ENCODE results near the gene GLOD5.

GLOD5 gene

DNA sequence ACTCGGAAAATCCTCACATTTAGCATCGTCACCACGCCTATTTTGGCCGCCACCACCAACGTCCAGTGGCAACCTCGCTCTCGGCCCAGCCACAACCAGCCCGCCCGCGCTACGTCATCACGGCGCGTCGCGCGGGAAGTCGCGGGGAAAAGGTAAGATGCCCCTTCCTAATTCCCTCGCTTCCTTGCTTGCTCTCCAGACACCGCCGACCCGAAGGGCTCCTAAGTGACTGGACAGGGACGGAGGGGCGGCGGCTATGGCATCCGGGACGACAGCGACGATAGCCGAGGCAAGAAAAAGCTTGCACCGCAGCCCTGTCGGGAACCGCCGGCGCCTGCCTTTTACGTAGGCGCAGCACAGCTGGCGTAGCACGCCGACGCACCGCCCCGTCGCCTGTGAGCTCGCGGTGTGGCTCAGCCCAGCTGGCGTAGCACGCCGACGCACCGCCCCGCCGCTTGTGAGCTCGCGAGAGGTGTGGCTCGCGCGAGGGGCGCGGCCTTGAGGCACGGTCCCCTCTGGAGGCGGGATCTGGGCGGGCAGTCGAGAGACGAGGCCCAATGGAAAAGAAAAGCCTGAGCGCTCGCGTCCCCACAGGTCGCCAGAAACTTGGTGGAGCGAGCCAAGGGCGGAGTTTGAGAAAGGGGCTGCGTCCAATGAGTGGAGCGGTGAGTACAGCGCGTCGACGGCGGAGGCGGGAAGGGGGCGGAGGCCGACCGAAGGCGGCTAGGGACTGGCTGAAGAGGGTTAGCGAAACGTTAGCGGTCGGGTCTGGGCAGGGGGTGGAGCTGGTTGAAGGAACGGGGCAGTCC lies 39.9 kb downstream of the GLOD5 start, which contains the start of gene HDAC6:
Gene HDAC6 (plus strand): TSS at position 788 of the 809 bp plus-strand sequence. CDS start 626 bp downstream, outside the sequence.
- H3K4me3 ChIP-seq (ENCODE audit: low read length), result peak within 1 kb of the TSS; percentile 74
- DNase-seq (ENCODE audit: low read depth), result peak; percentile 99
- TF ChIP-seq, protein P1, sequence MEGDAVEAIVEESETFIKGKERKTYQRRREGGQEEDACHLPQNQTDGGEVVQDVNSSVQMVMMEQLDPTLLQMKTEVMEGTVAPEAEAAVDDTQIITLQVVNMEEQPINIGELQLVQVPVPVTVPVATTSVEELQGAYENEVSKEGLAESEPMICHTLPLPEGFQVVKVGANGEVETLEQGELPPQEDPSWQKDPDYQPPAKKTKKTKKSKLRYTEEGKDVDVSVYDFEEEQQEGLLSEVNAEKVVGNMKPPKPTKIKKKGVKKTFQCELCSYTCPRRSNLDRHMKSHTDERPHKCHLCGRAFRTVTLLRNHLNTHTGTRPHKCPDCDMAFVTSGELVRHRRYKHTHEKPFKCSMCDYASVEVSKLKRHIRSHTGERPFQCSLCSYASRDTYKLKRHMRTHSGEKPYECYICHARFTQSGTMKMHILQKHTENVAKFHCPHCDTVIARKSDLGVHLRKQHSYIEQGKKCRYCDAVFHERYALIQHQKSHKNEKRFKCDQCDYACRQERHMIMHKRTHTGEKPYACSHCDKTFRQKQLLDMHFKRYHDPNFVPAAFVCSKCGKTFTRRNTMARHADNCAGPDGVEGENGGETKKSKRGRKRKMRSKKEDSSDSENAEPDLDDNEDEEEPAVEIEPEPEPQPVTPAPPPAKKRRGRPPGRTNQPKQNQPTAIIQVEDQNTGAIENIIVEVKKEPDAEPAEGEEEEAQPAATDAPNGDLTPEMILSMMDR (conservative IDR thresholded peaks at IDR 0.05; ENCODE audit: low read length), result no peak

DNA sequence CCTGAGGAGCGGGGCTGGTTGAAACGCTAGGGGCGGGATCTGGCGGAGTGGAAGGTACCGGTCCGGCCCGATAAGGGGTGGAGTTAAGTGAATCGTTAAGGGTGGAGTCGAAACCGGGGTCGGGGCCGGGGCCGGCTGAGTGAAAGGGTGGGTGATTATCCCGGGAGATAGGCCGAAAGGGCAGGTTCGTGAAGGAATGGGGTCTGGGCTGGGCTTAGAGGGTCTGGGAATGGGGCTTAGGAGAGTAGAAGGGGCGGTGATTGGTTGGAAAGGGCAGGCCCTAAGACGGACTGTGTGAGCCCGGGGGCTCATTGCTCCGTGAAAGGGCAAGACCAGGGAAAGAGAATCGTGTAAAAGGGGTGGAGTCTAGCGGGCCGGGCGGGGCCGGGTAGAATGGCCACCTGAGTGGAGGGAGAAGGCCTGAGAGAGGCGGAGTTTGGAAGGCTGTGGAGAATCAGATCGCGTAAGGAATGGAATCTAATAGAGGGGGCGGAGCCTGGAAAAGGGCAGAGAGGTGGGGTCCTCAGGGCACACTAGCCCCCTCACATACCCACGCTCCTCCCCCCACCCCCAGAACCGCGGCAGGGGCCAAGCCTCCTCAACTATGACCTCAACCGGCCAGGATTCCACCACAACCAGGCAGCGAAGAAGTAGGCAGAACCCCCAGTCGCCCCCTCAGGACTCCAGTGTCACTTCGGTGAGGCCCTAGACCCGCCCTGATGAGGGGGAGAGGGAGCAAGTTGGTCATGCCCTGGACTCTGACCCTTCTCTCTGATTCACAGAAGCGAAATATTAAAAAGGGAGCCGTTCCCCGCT lies 40.8 kb downstream of the GLOD5 start:
- DNase-seq (ENCODE audit: low read depth), result peak; percentile 72
- peak overlapping the region; percentile 74 for H3K4me3 ChIP-seq (ENCODE audit: low read length)

DNA sequence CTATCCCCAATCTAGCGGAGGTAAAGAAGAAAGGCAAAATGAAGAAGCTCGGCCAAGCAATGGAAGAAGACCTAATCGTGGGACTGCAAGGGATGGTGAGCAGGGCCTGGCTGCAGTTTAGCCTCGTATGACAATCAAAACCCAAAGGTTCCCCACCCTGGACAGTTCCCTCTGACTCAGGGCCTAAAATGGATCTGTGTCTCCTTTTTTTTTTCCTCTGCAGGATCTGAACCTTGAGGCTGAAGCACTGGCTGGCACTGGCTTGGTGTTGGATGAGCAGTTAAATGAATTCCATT lies 41.3 kb downstream of the GLOD5 start:
- peak overlapping the region; percentile 74 for H3K4me3 ChIP-seq (ENCODE audit: low read length)
- DNase-seq (ENCODE audit: low read depth), result no peak
- TF ChIP-seq, protein P1 (conservative IDR thresholded peaks at IDR 0.05; ENCODE audit: low read length), result no peak

More for the DNA sequence above, 40.8 kb downstream of the GLOD5 start:
- TF ChIP-seq, protein P1 (conservative IDR thresholded peaks at IDR 0.05; ENCODE audit: low read length), result no peak

DNA sequence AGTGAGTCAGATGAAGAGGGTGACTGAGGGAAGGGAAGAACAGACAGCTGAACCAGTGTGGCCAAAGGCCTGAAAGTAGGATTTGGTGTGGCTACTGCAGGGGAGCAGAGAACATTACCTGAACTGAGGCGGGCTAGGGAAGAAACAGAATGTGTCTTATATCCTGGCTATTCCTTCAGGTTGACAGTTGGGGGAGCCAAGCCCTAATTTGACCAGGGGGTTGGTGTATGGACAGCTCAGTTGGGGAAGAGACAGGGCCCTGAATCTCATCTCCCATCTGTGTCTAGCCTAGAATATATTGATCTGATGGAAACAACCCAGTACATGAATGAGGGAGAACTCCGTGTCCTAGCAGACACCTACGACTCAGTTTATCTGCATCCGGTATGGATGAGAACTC lies 44.5 kb downstream of the GLOD5 start:
- TF ChIP-seq, protein P1 (conservative IDR thresholded peaks at IDR 0.05; ENCODE audit: low read length), result no peak
- H3K4me3 ChIP-seq (ENCODE audit: low read length), result no peak overlapping the region
- no peak for DNase-seq (ENCODE audit: low read depth)

DNA sequence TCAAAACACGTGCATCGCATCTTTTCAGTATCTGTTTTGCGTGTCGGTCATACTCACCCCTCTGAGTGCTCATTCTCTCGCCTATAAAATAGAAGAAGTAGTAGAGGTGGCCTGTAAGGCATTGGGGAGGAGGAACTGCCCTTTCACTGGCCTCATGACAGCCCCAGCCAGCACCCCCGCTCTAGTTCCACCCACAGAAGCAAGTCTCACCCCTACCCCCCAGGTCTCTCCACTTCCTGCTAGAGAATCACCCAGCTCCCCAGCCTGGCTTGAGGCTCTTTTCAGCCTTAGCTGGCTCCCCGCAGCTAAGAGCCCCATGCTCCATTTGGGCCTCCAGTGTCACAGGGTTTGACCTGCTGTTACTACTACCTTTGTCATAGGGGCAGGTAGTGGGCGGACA lies 52.1 kb downstream of the GLOD5 start:
- TF ChIP-seq, protein P1 (conservative IDR thresholded peaks at IDR 0.05; ENCODE audit: low read length), result no peak
- H3K4me3 ChIP-seq (ENCODE audit: low read length), result no peak overlapping the region
- no peak for DNase-seq (ENCODE audit: low read depth)

DNA sequence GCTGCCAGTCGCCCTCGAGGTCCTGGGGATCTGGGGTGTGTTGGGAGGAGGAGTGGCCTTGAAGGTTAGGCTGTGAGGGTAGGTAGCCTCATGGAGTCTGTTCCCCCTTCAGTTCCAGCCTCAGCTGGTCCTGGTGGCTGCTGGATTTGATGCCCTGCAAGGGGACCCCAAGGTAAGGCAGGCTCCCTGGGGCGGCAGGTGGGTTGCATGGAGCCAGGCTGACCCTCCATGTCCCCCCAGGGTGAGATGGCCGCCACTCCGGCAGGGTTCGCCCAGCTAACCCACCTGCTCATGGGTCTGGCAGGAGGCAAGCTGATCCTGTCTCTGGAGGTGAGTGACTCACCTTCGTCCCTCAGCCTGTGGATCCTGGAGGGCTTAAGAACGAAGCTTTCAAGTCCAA lies 53.2 kb downstream of the GLOD5 start:
- DNase-seq (ENCODE audit: low read depth), result no peak
- no peak overlapping the region for H3K4me3 ChIP-seq (ENCODE audit: low read length)
- TF ChIP-seq, protein P1 (conservative IDR thresholded peaks at IDR 0.05; ENCODE audit: low read length), result no peak
